Dermis blood vessel endothelial cell (primary cell): ENCODE results near the gene ZCCHC18. TPM values are rescaled to one million over a fixed set of nuclear protein-coding genes. Genes with fewer than 3 reads are reported as not detected.
"Not testable (repeated sequence)": the region's sequence is repeated elsewhere in the genome, so short reads cannot be mapped to it uniquely, and the experiment has no call there.

Source experiments
- DNase-seq: peaks from one replicate; pipeline ENCODE4 v3.0.0; 2010
- total RNA-seq: library from RNA; depleted of rRNA; stranded (reverse); fragments of >200 nt; gene quantifications from 2 replicates; pipeline ENCODE4 v1.2.3, GENCODE V29; 2014

The ZCCHC18 gene
- total RNA-seq = 1.1 and 1.4 TPM in 2 replicates

GRCh38 chrX:104112326-104112951 lies at the start of gene ZCCHC18:
TSS of gene ZCCHC18 (plus strand) at chrX:104112523. CDS start at chrX:104114112, 1,589 bp downstream.
- DNase-seq = peak; percentile 71

- DNase-seq = not testable (repeated sequence)
These were observed 49.7 kb upstream of the ZCCHC18 start for GRCh38 chrX:104062636-104063035.

- not testable (repeated sequence) for DNase-seq
These were observed 36.4 kb upstream of the ZCCHC18 start, which contains the start of gene TMSB15C for GRCh38 chrX:104075778-104076445. TSS of gene TMSB15C (minus strand) at chrX:104076236.

- not testable (repeated sequence) for DNase-seq
These were observed 34.5 kb upstream of the ZCCHC18 start for GRCh38 chrX:104077854-104078253.

- DNase-seq = no peak
These were observed 28.3 kb upstream of the ZCCHC18 start for GRCh38 chrX:104084063-104084462.

GRCh38 chrX:104084534-104085277 lies 27.6 kb upstream of the ZCCHC18 start:
- DNase-seq = no peak

- DNase-seq = no peak
These were observed 26.8 kb upstream of the ZCCHC18 start for GRCh38 chrX:104085477-104085876.

- DNase-seq = no peak
These were observed 26.4 kb upstream of the ZCCHC18 start for GRCh38 chrX:104085919-104086318.

- DNase-seq = peak; percentile 84
These were observed 14.0 kb upstream of the ZCCHC18 start for GRCh38 chrX:104098151-104098808.

- DNase-seq = no peak
These were observed 13.4 kb upstream of the ZCCHC18 start for GRCh38 chrX:104098919-104099318.

GRCh38 chrX:104104676-104105075 lies 7.6 kb upstream of the ZCCHC18 start:
- DNase-seq = no peak

- DNase-seq = no peak
These were observed 6.7 kb upstream of the ZCCHC18 start for GRCh38 chrX:104105330-104106262.

- DNase-seq = no peak
These were observed 3.4 kb upstream of the ZCCHC18 start for GRCh38 chrX:104108955-104109354.

- not testable (repeated sequence) for DNase-seq
These were observed 1.7 kb upstream of the ZCCHC18 start for GRCh38 chrX:104110491-104111240.

GRCh38 chrX:104113222-104113965 lies 1.1 kb downstream of the ZCCHC18 start:
- DNase-seq = peak; percentile 65

GRCh38 chrX:104117759-104118158 lies 5.4 kb downstream of the ZCCHC18 start:
- DNase-seq = no peak

- DNase-seq = no peak
These were observed 6.4 kb downstream of the ZCCHC18 start for GRCh38 chrX:104118765-104119164.

GRCh38 chrX:104122829-104123228 lies 10.5 kb downstream of the ZCCHC18 start:
- peak; percentile 38 for DNase-seq

- no peak for DNase-seq
These were observed 14.5 kb downstream of the ZCCHC18 start for GRCh38 chrX:104126856-104127255.

GRCh38 chrX:104130808-104131207 lies 18.5 kb downstream of the ZCCHC18 start:
- no peak for DNase-seq
